Breast epithelium (tissue), 3 donors: ENCODE measurements around the gene PTPRK.

Experiments used
- POLR2A ChIP-seq: fragments of 450-650 bp; IDR thresholded peaks from one replicate; pipeline ENCODE4 v1.6.1; 2016; ENCODE audit warnings: antibody characterized with exemption, mild to moderate bottlenecking, moderate library complexity
- TF ChIP-seq, protein P1 (sequence below), 3 donors: fragments of 450-650 bp; IDR thresholded peaks; one replicate each; pipeline ENCODE4 v1.5.1; 2016 to 2017; ENCODE audit warnings: antibody characterized with exemption in 3 of 3, mild to moderate bottlenecking in 3 of 3, moderate library complexity in 3 of 3

DNA sequence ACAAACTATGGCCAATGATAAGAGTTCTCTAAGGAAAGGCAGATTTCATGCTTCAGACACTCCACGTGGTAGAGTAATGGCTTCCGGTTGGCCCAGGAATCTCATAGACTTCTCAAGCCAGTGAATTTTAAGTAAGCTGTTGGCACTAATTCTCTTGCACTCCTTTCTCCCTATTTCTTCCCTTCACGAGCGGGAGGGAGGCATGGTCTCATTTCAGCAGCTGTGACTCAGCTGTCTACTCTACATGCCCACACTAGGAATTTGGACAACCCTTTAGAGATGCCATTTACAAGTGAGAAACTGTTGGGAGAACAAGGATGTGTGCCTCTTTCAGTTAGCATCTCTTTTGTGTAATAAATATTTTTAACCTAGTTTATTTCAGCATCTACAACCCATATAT lies 107.7 kb downstream of the PTPRK start:
- TF ChIP-seq POLR2A: no peak
- TF ChIP-seq, protein P1, sequence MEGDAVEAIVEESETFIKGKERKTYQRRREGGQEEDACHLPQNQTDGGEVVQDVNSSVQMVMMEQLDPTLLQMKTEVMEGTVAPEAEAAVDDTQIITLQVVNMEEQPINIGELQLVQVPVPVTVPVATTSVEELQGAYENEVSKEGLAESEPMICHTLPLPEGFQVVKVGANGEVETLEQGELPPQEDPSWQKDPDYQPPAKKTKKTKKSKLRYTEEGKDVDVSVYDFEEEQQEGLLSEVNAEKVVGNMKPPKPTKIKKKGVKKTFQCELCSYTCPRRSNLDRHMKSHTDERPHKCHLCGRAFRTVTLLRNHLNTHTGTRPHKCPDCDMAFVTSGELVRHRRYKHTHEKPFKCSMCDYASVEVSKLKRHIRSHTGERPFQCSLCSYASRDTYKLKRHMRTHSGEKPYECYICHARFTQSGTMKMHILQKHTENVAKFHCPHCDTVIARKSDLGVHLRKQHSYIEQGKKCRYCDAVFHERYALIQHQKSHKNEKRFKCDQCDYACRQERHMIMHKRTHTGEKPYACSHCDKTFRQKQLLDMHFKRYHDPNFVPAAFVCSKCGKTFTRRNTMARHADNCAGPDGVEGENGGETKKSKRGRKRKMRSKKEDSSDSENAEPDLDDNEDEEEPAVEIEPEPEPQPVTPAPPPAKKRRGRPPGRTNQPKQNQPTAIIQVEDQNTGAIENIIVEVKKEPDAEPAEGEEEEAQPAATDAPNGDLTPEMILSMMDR (IDR thresholded peaks at IDR 0.05): no peak
